OCI-LY7 (cell line): Measurements from ENCODE around the gene MARCHF2. TPM values are rescaled to one million over a fixed set of nuclear protein-coding genes. Genes with fewer than 3 reads are reported as not detected.

Source experiments
- BruUV-seq: library from RNA; stranded (reverse); fragments of 400-500 nt; replicated peaks from 2 replicates; lab custom pipeline; 2021; lab: Mats Ljungman, UMichigan
- CTCF ChIA-PET: fragments of 300-600 bp; sonication (Branson Sonifier 250); formaldehyde crosslinking; loops from one replicate; lab custom pipeline; 2022; ENCODE audit warnings: antibody characterized with exemption; ENCODE audit not compliant: unreplicated experiment; lab: Charles Lee
- POLR2A ChIA-PET: fragments of 300-600 bp; sonication (Branson Sonifier 250); formaldehyde crosslinking; loops from one replicate; lab custom pipeline; 2022; ENCODE audit warnings: antibody characterized with exemption; lab: Charles Lee
- DNase-seq: peaks from one replicate; pipeline ENCODE4 v3.0.0-alpha.2; 2015; ENCODE audit warnings: low spot score
- H2AFZ ChIP-seq: fragments of 200-600 bp; sonication (generic), shearing (Covaris generic); 2 replicates; pipeline ENCODE4 v1.6.1; 2014; ENCODE audit warnings: mild to moderate bottlenecking, antibody characterized with exemption, low read length, moderate library complexity
- H3K27ac ChIP-seq: fragments of 200-600 bp; sonication (generic); 2 replicates; pipeline ENCODE4 v1.5.1; 2014; ENCODE audit warnings: mixed run types, low read depth, mild to moderate bottlenecking, moderate library complexity, low read length, inconsistent platforms; ENCODE audit not compliant: poor library complexity, severe bottlenecking
- H3K36me3 ChIP-seq: fragments of 200-600 bp; sonication (generic); 2 replicates; pipeline ENCODE4 v1.6.1; 2014; ENCODE audit warnings: mild to moderate bottlenecking, antibody characterized with exemption, low read length, moderate library complexity, mixed read lengths; ENCODE audit not compliant: insufficient read depth
- H3K4me1 ChIP-seq: fragments of 200-600 bp; sonication (generic); 2 replicates; pipeline ENCODE4 v1.5.1; 2014; ENCODE audit warnings: mild to moderate bottlenecking, low read length; ENCODE audit not compliant: insufficient read depth, poor library complexity, severe bottlenecking
- H3K4me2 ChIP-seq: fragments of 200-600 bp; sonication (generic); 2 replicates; pipeline ENCODE4 v1.6.1; 2014; ENCODE audit warnings: mild to moderate bottlenecking, low read length
- H3K4me3 ChIP-seq: fragments of 200-600 bp; sonication (generic); 2 replicates; pipeline ENCODE4 v1.5.1; 2014; ENCODE audit warnings: mild to moderate bottlenecking, low read depth, low read length; ENCODE audit not compliant: poor library complexity, severe bottlenecking
- H3K79me2 ChIP-seq: fragments of 200-600 bp; sonication (generic); 2 replicates; pipeline ENCODE4 v1.6.1; 2016; ENCODE audit warnings: low read depth, mild to moderate bottlenecking, low read length, moderate library complexity, mixed read lengths; ENCODE audit not compliant: insufficient read depth
- H3K9me2 ChIP-seq: fragments of 200-600 bp; sonication (generic); 2 replicates; pipeline ENCODE4 v1.6.1; 2016; ENCODE audit warnings: mild to moderate bottlenecking, low read length, mixed read lengths; ENCODE audit not compliant: insufficient read depth
- H3K9me3 ChIP-seq: fragments of 200-600 bp; sonication (generic); 2 replicates; pipeline ENCODE4 v1.6.1; 2014; ENCODE audit warnings: mild to moderate bottlenecking, mixed run types, low read length, mixed read lengths
- H4K20me1 ChIP-seq: fragments of 200-600 bp; sonication (generic); 2 replicates; pipeline ENCODE4 v1.6.1; 2014; ENCODE audit warnings: mild to moderate bottlenecking, antibody characterized with exemption, low read length, moderate library complexity, mixed read lengths; ENCODE audit not compliant: insufficient read depth
- EZH2phosphoT487 ChIP-seq: fragments of 200-600 bp; sonication (generic); IDR thresholded peaks from 2 replicates; pipeline ENCODE4 v1.6.1; 2018; ENCODE audit warnings: low read depth, borderline replicate concordance, mild to moderate bottlenecking, mixed run types, antibody characterized with exemption, low read length, moderate library complexity, mixed read lengths
- intact Hi-C: fragments of 100-400 bp; cut with micrococcal nuclease; formaldehyde crosslinking; loops from one replicate; pipeline ENCODE4 v1.10.0; 2022; ENCODE audit not compliant: unreplicated experiment
- total RNA-seq, 2 experiments: library from RNA; depleted of rRNA in 1 of 2; stranded (reverse); fragments of >200 nt in 1 of 2; shearing (Covaris generic) in 1 of 2; gene quantifications; 2 replicates each; pipeline ENCODE4 v1.2.3, GENCODE V29; 2014 to 2022
- TF ChIP-seq, protein P1 (sequence below): fragments of 200-600 bp; sonication (generic); conservative IDR thresholded peaks from 2 replicates; pipeline ENCODE4 v1.5.1; 2014; ENCODE audit warnings: mild to moderate bottlenecking, antibody characterized with exemption, low read length, moderate library complexity, mixed read lengths

The MARCHF2 gene
- total RNA-seq, 2 experiments from 2014 or later: 12.4 to 14.1 TPM

DNA sequence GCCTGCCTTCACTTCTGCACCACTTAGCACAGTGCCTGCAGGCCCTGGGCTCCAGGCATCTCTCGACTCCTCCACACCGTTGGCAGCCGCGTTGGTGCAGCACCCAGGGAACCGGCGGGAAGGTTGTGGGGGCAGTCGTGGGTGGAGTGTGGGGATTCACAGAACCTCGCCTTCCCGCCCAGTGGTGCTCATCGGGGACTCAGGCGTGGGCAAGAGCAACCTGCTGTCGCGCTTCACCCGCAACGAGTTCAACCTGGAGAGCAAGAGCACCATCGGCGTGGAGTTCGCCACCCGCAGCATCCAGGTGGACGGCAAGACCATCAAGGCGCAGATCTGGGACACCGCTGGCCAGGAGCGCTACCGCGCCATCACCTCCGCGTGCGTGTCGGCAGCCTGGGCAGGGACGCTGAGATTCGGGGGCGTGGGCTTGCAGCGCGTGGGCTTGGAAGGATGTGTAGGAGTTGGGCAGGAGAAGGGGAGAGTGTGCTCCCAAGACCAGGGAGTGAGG lies 13.4 kb upstream of the MARCHF2 start:
- Histone ChIP-seq H3K4me1 (no peaks in the 10 kb centered on the region), H3K4me3 (no peak overlapping the region), H3K79me2 (no peaks in the 10 kb centered on the region), H3K9me3 (no peaks in the 10 kb centered on the region), H3K36me3 (peaks cover 21% of the 10 kb centered on the region), H2AFZ (no peak overlapping the region), H3K4me2 (no peak overlapping the region), H4K20me1 (no peaks in the 10 kb centered on the region; the same call in 1 of the 2 replicates), H3K27ac (no peak overlapping the region), H3K9me2 (no peaks in the 10 kb centered on the region)
- BruUV-seq: no TSS peak
- TF ChIP-seq, protein P1, sequence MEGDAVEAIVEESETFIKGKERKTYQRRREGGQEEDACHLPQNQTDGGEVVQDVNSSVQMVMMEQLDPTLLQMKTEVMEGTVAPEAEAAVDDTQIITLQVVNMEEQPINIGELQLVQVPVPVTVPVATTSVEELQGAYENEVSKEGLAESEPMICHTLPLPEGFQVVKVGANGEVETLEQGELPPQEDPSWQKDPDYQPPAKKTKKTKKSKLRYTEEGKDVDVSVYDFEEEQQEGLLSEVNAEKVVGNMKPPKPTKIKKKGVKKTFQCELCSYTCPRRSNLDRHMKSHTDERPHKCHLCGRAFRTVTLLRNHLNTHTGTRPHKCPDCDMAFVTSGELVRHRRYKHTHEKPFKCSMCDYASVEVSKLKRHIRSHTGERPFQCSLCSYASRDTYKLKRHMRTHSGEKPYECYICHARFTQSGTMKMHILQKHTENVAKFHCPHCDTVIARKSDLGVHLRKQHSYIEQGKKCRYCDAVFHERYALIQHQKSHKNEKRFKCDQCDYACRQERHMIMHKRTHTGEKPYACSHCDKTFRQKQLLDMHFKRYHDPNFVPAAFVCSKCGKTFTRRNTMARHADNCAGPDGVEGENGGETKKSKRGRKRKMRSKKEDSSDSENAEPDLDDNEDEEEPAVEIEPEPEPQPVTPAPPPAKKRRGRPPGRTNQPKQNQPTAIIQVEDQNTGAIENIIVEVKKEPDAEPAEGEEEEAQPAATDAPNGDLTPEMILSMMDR: no peak
- no peak for TF ChIP-seq EZH2phosphoT487
- ChIA-PET POLR2A (no interaction called here), CTCF (no interaction called here)
- DNase-seq: no peak
- intact Hi-C loops: no loop called here

DNA sequence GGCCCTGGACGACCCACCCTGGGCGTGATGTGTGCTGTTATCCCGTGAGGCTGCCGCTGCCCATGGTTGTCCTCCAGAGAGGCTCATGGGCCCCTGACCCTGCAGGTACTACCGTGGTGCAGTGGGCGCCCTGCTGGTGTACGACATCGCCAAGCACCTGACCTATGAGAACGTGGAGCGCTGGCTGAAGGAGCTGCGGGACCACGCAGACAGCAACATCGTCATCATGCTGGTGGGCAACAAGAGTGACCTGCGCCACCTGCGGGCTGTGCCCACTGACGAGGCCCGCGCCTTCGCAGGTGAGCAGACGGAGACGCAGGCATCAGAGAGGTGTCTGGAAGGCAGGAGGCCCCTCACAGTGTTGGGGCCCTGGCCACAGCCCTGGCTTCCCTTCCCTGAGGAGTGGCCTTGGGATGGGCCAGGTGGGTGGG lies 11.1 kb upstream of the MARCHF2 start:
- Histone ChIP-seq H2AFZ (no peak overlapping the region), H3K4me1 (no peaks in the 10 kb centered on the region), H4K20me1 (no peaks in the 10 kb centered on the region; the same call in 1 of the 2 replicates), H3K9me2 (no peaks in the 10 kb centered on the region), H3K79me2 (no peaks in the 10 kb centered on the region), H3K9me3 (no peaks in the 10 kb centered on the region), H3K4me3 (no peak overlapping the region), H3K36me3 (peaks cover 25% of the 10 kb centered on the region), H3K4me2 (no peak overlapping the region), H3K27ac (no peak overlapping the region)
- intact Hi-C loops: no loop called here
- POLR2A ChIA-PET: interaction anchor here (0.6 to 0.7 kb wide), 2 partner anchors 16 to 27 kb away, joined by 3 to 5 read pairs; no protein-coding TSS in a partner anchor
- no TSS peak for BruUV-seq
- DNase-seq: no peak
- CTCF ChIA-PET: no interaction called here
- TF ChIP-seq, protein P1: no peak
- no peak for TF ChIP-seq EZH2phosphoT487

DNA sequence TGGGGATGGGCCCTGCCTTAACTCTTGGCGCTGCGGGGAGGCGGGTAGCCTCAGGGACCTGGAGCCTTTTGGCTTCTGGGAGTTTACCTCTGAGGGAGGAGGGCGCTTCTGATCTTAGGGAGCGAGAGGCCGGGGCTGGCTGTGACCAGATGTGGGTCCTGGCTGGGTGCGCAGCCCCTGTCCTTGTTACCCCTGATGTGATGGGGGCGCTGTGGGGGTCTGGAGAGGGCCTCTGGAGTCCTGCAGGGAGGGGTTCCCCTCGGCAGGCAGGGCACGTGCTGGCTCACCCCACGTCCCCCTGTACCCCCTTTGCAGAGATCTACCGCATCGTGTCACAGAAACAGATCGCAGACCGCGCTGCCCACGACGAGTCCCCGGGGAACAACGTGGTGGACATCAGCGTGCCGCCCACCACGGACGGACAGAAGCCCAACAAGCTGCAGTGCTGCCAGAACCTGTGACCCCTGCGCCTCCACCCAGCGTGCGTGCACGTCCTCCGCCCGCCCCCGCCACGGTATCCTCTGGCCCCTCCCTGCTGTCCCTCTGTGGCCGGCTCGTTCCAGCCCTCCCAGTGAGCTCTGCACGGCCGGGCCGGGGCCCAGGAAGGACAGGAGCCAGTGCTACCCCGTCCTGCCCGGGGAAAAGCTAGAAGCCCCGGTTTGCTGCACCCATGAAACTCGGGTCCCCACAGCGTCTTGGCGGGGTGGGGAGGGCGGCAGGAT lies 9.8 kb upstream of the MARCHF2 start:
- TF ChIP-seq EZH2phosphoT487: no peak
- TF ChIP-seq, protein P1: no peak

More for the DNA sequence above, 9.8 kb upstream of the MARCHF2 start:
- Histone ChIP-seq H3K4me3 (no peak overlapping the region), H2AFZ (no peak overlapping the region), H3K4me2 (no peak overlapping the region), H3K4me1 (no peaks in the 10 kb centered on the region), H3K79me2 (no peaks in the 10 kb centered on the region), H3K9me2 (no peaks in the 10 kb centered on the region), H4K20me1 (no peaks in the 10 kb centered on the region), H3K27ac (no peak overlapping the region), H3K9me3 (no peaks in the 10 kb centered on the region), H3K36me3 (peaks cover 25% of the 10 kb centered on the region)
- ChIA-PET CTCF (no interaction called here), POLR2A (no interaction called here)
- intact Hi-C loops: no loop called here
- no TSS peak for BruUV-seq
- DNase-seq: no peak
